Epithelial cell of esophagus (primary cell): ENCODE data around the gene FAM156B.
A peak's percentile ranks its signal among the peaks of the same experiment; 100 is the strongest.
"Not testable (repeated sequence)": the region's sequence is repeated elsewhere in the genome, so short reads cannot be mapped to it uniquely, and the experiment has no call there.

ENCODE experiments used
- DNase-seq: peaks from one replicate; pipeline ENCODE4 v3.0.0; 2010; ENCODE audit warnings: low read depth
- H3K4me3 ChIP-seq: 2 replicates; pipeline ENCODE4 v1.5.1; 2011; ENCODE audit warnings: mild to moderate bottlenecking, low read length, control low read depth
- TF ChIP-seq, protein P1 (sequence below): IDR thresholded peaks from 2 replicates; pipeline ENCODE4 v1.5.1; 2011; ENCODE audit warnings: low read depth, mild to moderate bottlenecking, low read length, control low read depth, inconsistent platforms; ENCODE audit not compliant: insufficient read depth; ENCODE audit errors: missing control alignments

The FAM156B gene

GRCh38 chrX:52888090-52888489, 9.0 kb upstream of the FAM156B start:
- not testable (repeated sequence) for DNase-seq, H3K4me3 ChIP-seq

DNA sequence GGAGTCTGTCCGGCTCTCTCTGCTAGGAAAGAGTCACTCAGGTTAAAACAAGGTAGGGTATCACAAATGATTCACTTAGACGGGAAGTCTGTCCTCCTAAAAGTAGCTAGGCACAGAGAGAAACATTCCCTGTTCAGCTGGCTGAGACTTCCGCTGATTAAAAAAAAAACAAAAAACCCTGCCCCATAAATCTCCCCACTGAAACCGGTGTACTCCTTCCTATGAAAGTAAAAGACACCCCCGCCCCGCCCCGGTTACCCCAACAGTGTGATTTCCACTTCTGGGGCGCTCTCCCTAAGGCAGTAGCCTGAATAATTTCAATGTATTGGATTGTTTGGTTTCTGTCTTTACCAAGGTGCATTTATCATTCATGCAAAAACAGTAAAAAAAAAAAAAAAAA, 692 bp upstream of the FAM156B start:
- DNase-seq, H3K4me3 ChIP-seq: not testable (repeated sequence)

GRCh38 chrX:52905531-52905930, 8.4 kb downstream of the FAM156B start:
- not testable (repeated sequence) for H3K4me3 ChIP-seq

GRCh38 chrX:52906072-52906471, 8.9 kb downstream of the FAM156B start:
- not testable (repeated sequence) for DNase-seq

More at GRCh38 chrX:52905531-52905930, 8.4 kb downstream of the FAM156B start:
- DNase-seq: not testable (repeated sequence)

DNA sequence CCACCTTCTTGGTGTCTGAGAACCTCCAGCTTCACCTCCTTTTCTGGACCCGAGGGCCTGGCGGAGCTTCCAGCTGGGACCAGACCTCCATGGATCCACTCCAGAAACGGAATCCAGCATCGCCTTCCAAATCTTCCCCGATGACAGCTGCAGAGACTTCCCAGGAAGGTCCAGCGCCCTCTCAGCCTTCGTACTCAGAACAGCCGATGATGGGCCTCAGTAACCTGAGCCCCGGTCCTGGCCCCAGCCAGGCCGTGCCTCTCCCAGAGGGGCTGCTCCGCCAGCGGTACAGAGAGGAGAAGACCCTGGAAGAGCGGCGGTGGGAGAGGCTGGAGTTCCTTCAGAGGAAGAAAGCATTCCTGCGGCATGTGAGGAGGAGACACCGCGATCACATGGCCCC, 10.0 kb downstream of the FAM156B start:
- H3K4me3 ChIP-seq, DNase-seq: not testable (repeated sequence)

More at GRCh38 chrX:52906072-52906471, 8.9 kb downstream of the FAM156B start:
- not testable (repeated sequence) for H3K4me3 ChIP-seq

- DNase-seq: not testable (repeated sequence)
Observed at GRCh38 chrX:52907900-52908299, 10.8 kb downstream of the FAM156B start.

GRCh38 chrX:52909313-52909969, 12.3 kb downstream of the FAM156B start:
- H3K4me3 ChIP-seq: not testable (repeated sequence)

More at GRCh38 chrX:52907900-52908299, 10.8 kb downstream of the FAM156B start:
- H3K4me3 ChIP-seq: not testable (repeated sequence)

DNA sequence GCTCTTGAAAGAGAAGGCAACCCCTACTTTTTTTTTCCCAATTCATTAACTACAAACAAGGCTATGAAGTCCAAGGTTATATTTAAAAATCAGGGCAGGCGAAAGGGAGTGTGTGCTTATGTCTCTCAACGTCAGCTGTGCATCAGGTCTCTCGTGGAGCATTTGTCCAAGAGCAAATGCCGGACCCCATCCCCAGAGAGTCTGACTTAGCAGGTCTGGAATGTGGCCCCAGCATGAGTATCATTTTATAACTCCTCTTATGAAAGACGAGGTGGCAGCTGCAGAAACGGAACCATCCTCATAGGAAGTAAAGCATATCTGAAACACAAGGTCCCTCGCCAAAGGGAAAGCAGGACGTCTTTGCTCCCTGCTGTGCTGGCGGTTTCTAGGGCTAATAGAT, 16.6 kb downstream of the FAM156B start:
- not testable (repeated sequence) for DNase-seq, H3K4me3 ChIP-seq

More at GRCh38 chrX:52909313-52909969, 12.3 kb downstream of the FAM156B start:
- DNase-seq: not testable (repeated sequence)

GRCh38 chrX:52914704-52915103, 17.6 kb downstream of the FAM156B start:
- not testable (repeated sequence) for DNase-seq, H3K4me3 ChIP-seq

DNA sequence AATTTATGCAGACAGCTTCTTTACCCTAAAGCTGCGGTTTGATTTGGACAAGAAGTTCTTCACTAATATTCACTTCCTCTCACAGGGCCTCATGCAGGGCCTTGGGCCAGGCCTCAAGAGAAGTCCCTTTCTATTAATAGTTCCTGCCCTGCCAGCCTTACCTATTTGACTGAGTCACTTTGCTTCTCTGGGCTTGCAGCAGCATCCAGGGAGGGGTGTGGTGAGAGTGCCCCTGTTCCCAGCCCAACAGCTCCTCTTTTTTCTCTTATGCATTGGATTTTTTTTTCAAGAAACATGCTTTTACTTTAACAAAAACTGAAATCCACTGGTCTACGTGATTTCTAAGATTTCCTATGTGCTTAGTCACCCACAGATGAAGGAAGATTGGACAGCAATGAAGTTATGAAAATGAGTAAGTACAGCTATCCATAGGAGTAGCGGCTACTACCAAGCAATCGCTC, 26.7 kb downstream of the FAM156B start:
- TF ChIP-seq, protein P1, sequence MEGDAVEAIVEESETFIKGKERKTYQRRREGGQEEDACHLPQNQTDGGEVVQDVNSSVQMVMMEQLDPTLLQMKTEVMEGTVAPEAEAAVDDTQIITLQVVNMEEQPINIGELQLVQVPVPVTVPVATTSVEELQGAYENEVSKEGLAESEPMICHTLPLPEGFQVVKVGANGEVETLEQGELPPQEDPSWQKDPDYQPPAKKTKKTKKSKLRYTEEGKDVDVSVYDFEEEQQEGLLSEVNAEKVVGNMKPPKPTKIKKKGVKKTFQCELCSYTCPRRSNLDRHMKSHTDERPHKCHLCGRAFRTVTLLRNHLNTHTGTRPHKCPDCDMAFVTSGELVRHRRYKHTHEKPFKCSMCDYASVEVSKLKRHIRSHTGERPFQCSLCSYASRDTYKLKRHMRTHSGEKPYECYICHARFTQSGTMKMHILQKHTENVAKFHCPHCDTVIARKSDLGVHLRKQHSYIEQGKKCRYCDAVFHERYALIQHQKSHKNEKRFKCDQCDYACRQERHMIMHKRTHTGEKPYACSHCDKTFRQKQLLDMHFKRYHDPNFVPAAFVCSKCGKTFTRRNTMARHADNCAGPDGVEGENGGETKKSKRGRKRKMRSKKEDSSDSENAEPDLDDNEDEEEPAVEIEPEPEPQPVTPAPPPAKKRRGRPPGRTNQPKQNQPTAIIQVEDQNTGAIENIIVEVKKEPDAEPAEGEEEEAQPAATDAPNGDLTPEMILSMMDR: no peak
- DNase-seq: peak; percentile 63
- H3K4me3 ChIP-seq: no peak overlapping the region

DNA sequence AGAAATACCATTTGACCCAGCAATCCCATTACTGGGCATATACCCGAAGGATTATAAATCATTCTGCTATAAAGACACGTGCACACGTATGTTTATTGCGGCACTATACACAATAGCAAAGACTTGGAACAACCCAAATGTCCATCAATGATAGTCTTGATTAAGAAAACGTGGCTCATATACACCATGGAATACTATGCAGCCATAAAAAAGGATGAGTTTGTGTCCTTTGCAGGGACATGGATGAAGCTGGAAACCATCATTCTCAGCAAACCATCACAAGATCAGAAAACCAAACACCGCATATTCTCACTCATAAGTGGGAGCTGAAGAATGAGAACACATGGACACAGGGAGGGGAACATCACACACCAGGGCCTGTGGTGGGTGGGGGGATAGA, 33.1 kb downstream of the FAM156B start:
- H3K4me3 ChIP-seq, DNase-seq: not testable (repeated sequence)

DNA sequence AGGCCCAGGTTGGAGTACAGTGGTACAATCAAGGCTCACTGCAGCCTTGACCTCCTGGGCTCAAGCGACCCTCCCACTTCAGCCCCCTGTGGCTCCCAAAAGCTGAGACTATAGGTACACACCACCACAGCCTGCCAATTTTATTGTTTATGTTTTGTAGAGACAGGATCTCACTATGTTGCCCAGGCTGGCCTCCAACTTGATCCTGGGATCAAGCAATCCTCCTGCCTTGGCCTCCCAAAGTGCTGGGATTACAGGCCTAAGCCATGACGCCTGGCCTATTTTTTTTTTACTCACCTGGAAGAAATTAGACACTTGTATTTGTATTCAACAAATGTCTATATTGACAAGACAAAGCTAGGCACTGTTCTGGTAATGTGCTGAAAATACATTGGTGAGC, 36.1 kb downstream of the FAM156B start:
- H3K4me3 ChIP-seq: no peak overlapping the region
- no peak for DNase-seq

More for the DNA sequence above, 36.1 kb downstream of the FAM156B start:
- TF ChIP-seq, protein P1: no peak
